GM12878 (cell line): ENCODE data around the gene OVOL3. TPM values are rescaled to one million over a fixed set of nuclear protein-coding genes. Genes with fewer than 3 reads are reported as not detected.

ENCODE experiments used
- ATAC-seq: fragments of 200-7000 bp; cut with Tn5 transposase; 3 replicates; pipeline ENCODE4 v1.9.1; 2020; ENCODE audit warnings: mild to moderate bottlenecking, moderate library complexity
- BruUV-seq: library from RNA; stranded (reverse); fragments of 400-500 nt; replicated peaks from 2 replicates; lab custom pipeline; 2021; lab: Mats Ljungman, UMichigan
- CTCF ChIA-PET: fragments of 300-600 bp; sonication (Branson Sonifier 250); formaldehyde crosslinking; extraction: SDS; loops from one replicate; lab custom pipeline; 2021; ENCODE audit warnings: inconsistent platforms; lab: Yijun Ruan, JAX
- POLR2A ChIA-PET: fragments of 350-600 bp; formaldehyde crosslinking; extraction: SDS; loops from one replicate; lab custom pipeline; 2021; ENCODE audit warnings: inconsistent platforms; lab: Charles Lee
- RAD21 ChIA-PET: fragments of 300-600 bp; sonication (Branson Sonifier 250); formaldehyde crosslinking; loops from one replicate; lab custom pipeline; 2023; ENCODE audit warnings: antibody characterized with exemption; ENCODE audit not compliant: unreplicated experiment; lab: Charles Lee
- SMC1A ChIA-PET: fragments of 300-600 bp; sonication (Branson Sonifier 250); formaldehyde crosslinking; loops from one replicate; lab custom pipeline; 2023; ENCODE audit not compliant: unreplicated experiment, uncharacterized antibody; lab: Charles Lee
- DNase-seq: peaks from one replicate; pipeline ENCODE4 v3.0.0-alpha.2; 2011; ENCODE audit warnings: low read depth, low spot score
- FAIRE-seq: peaks from 3 replicates; lab custom pipeline; 2011; peaks lifted over from hg19 to GRCh38; lab: Jason Lieb, UNC
- H2AFZ ChIP-seq: 2 replicates; pipeline ENCODE4 v1.6.0; 2011; ENCODE audit warnings: low read depth, low read length, control low read depth; ENCODE audit not compliant: control insufficient read depth
- H3K27ac ChIP-seq: 2 replicates; pipeline ENCODE4 v1.5.1; 2011; ENCODE audit warnings: control low read depth; ENCODE audit not compliant: control insufficient read depth, insufficient read depth
- H3K27me3 ChIP-seq, 2 experiments: replicated peaks in 1 of 2; 2 replicates each; pipeline versions ENCODE4 v1.6.0 to v1.6.1; 2011; ENCODE audit warnings: low read length in 1 of 2; ENCODE audit not compliant: control insufficient read depth in 2 of 2, insufficient read depth in 2 of 2
- H3K36me3 ChIP-seq, 2 experiments: 2 replicates each; pipeline ENCODE4 v1.5.1; 2011; ENCODE audit warnings: low read length in 1 of 2; ENCODE audit not compliant: control insufficient read depth in 2 of 2, insufficient read depth in 2 of 2
- H3K4me1 ChIP-seq: 2 replicates; pipeline ENCODE4 v1.6.1; 2011; ENCODE audit warnings: mild to moderate bottlenecking, low read length, moderate library complexity, mixed read lengths; ENCODE audit not compliant: control insufficient read depth, insufficient read depth
- H3K4me2 ChIP-seq: 2 replicates; pipeline ENCODE4 v1.6.0; 2011; ENCODE audit warnings: control low read depth; ENCODE audit not compliant: control insufficient read depth, insufficient read depth
- H3K4me3 ChIP-seq: fragments of 200-600 bp; sonication (generic); 2 replicates; pipeline ENCODE4 v1.5.1; 2016
- H3K79me2 ChIP-seq: 2 replicates; pipeline ENCODE4 v1.6.0; 2011; ENCODE audit warnings: low read length; ENCODE audit not compliant: control insufficient read depth, insufficient read depth
- H3K9ac ChIP-seq: 2 replicates; pipeline ENCODE4 v1.8.0; 2011; ENCODE audit warnings: low read length, control low read depth, mixed read lengths; ENCODE audit not compliant: control insufficient read depth, insufficient read depth
- H3K9me3 ChIP-seq: replicated peaks from 3 replicates; pipeline ENCODE4 v1.5.1; 2011; ENCODE audit warnings: mild to moderate bottlenecking, low read length; ENCODE audit not compliant: control insufficient read depth, insufficient read depth
- H4K20me1 ChIP-seq: 2 replicates; pipeline ENCODE4 v1.6.0; 2011; ENCODE audit not compliant: control insufficient read depth, insufficient read depth
- CBFB ChIP-seq: IDR thresholded peaks from 2 replicates; pipeline ENCODE4 v1.6.1; 2016; ENCODE audit warnings: antibody characterized with exemption, low read depth
- CEBPB ChIP-seq, 2 experiments: fragments of 150-350 bp in 1 of 2; IDR thresholded peaks; 2 replicates each; pipeline ENCODE4 v1.6.1; 2012 to 2014; ENCODE audit warnings: low read depth in 2 of 2, low read length in 2 of 2, borderline replicate concordance in 1 of 2, inconsistent platforms in 1 of 2
- CTCF ChIP-seq, 3 experiments: IDR thresholded peaks in 2 of 3; conservative IDR thresholded peaks in 1 of 3; 2 replicates each; pipeline ENCODE4 v1.5.1; 2011; ENCODE audit warnings: low read depth in 3 of 3, low read length in 3 of 3, mild to moderate bottlenecking in 3 of 3, control low read depth in 2 of 3, moderate library complexity in 2 of 3, inconsistent platforms in 1 of 3, mixed read lengths in 1 of 3; ENCODE audit not compliant: control insufficient read depth in 2 of 3, insufficient read depth in 1 of 3; ENCODE audit errors: extremely low read depth in 1 of 3
- IRF3 ChIP-seq: fragments of 450-650 bp; IDR thresholded peaks from 2 replicates; pipeline ENCODE4 v1.6.1; 2014; ENCODE audit warnings: mild to moderate bottlenecking
- IRF4 ChIP-seq: IDR thresholded peaks from 2 replicates; pipeline ENCODE4 v1.6.1; 2011; ENCODE audit warnings: low read depth, low read length
- MEF2B ChIP-seq: fragments of 450-650 bp; IDR thresholded peaks from 2 replicates; pipeline ENCODE4 v1.6.1; 2018; ENCODE audit warnings: mild to moderate bottlenecking, moderate library complexity; ENCODE audit not compliant: partially characterized antibody, poor library complexity, severe bottlenecking
- MTA3 ChIP-seq: IDR thresholded peaks from 2 replicates; pipeline ENCODE4 v1.6.1; 2012; ENCODE audit warnings: low read length, inconsistent platforms, borderline replicate concordance
- NFXL1 ChIP-seq: fragments of 450-650 bp; IDR thresholded peaks from 2 replicates; pipeline ENCODE4 v1.6.1; 2017; ENCODE audit warnings: antibody characterized with exemption, mild to moderate bottlenecking, borderline replicate concordance
- PML ChIP-seq: IDR thresholded peaks from 2 replicates; pipeline ENCODE4 v1.6.1; 2012; ENCODE audit warnings: low read length, inconsistent platforms
- RELA ChIP-seq: fragments of 450-650 bp; IDR thresholded peaks from 2 replicates; pipeline ENCODE4 v1.8.0; 2014; ENCODE audit warnings: borderline replicate concordance; ENCODE audit not compliant: partially characterized antibody
- SMAD1 ChIP-seq: fragments of 450-650 bp; IDR thresholded peaks from 2 replicates; pipeline ENCODE4 v1.6.1; 2018; ENCODE audit warnings: mild to moderate bottlenecking, low read depth; ENCODE audit not compliant: partially characterized antibody
- SPI1 ChIP-seq: IDR thresholded peaks from 2 replicates; pipeline ENCODE4 v1.6.1; 2011; ENCODE audit warnings: low read depth, mild to moderate bottlenecking, low read length, moderate library complexity, borderline replicate concordance; ENCODE audit not compliant: insufficient read depth
- SREBF2 ChIP-seq: IDR thresholded peaks from 2 replicates; pipeline ENCODE4 v1.6.1; 2012; ENCODE audit warnings: mild to moderate bottlenecking, low read length
- TAF1 ChIP-seq: IDR thresholded peaks from 2 replicates; pipeline ENCODE4 v1.6.1; 2011; ENCODE audit warnings: mild to moderate bottlenecking, low read depth, low read length, borderline replicate concordance
- WRNIP1 ChIP-seq: IDR thresholded peaks from 2 replicates; pipeline ENCODE4 v1.6.1; 2011; ENCODE audit warnings: low read depth, low read length, improper control_type of control experiment, borderline replicate concordance
- ZBTB11 ChIP-seq: fragments of 450-650 bp; formaldehyde crosslinking; IDR thresholded peaks from 2 replicates; pipeline ENCODE4 v1.5.0; 2022; ENCODE audit warnings: mild to moderate bottlenecking, missing genetic modification characterization
- WGBS: methylation state at CpG from one replicate; pipeline ENCODE4 v1.1.6; 2016; ENCODE audit warnings: low lambda C conversion rate; ENCODE audit not compliant: insufficient replicate concordance, insufficient coverage; ENCODE audit errors: missing lambda C conversion rate; 5-methylcytosine and 5-hydroxymethylcytosine counted together
- in situ Hi-C: fragments of 300-500 bp; cut with MboI; formaldehyde crosslinking; loops from 9 replicates; pipeline ENCODE4 v1.14.3; 2018; ENCODE audit warnings: mixed read lengths
- intact Hi-C: fragments of 100-400 bp; cut with micrococcal nuclease; formaldehyde crosslinking; loops from one replicate; pipeline ENCODE4 v1.14.2; 2022; ENCODE audit not compliant: unreplicated experiment
- polyA plus RNA-seq, 11 experiments: library from polyadenylated mRNA; depleted of rRNA in 4 of 11; unstranded in 6 of 11; stranded (reverse) in 5 of 11; fragments of >200 nt; fragmentation: Nextera tagmentation in 4 of 11; fragmentation: Illumina TruSeq in 1 of 11; extraction: Ambion mirVana in 4 of 11; extraction: Trizol in 1 of 11; gene quantifications; 1 replicate in 1 of 11; 2 replicates in 10 of 11; pipeline versions ENCODE4 v1.2.1 to v1.2.3, GENCODE V29; 2011 to 2016; ENCODE audit warnings: inconsistent platforms in 2 of 11, missing spikeins in 2 of 11, low read depth in 1 of 11
- total RNA-seq, 4 experiments: library from RNA; depleted of rRNA in 3 of 4; stranded (reverse); fragments of >200 nt in 3 of 4; fragmentation: Illumina TruSeq in 1 of 4; extraction: Trizol in 1 of 4; gene quantifications; 2 replicates each; pipeline versions ENCODE4 v1.2.1 to v1.2.3, GENCODE V29; 2013 to 2021

OVOL3 gene
- total and polyA plus RNA-seq, 10 of the 15 experiments (the other 5 are each of a cell fraction or from before 2014, with no cell fraction given) = 0.43 TPM; not detected in 9

- TF ChIP-seq ZBTB11 (no peak), SPI1 (no peak), MTA3 (no peak), RELA (no peak), CBFB (0 out of 2 replicates have a peak, but pooled peaks have one; percentile 51), MEF2B (peak; percentile 45), PML (no peak), IRF4 (no peak), IRF3 (no peak)
- TF ChIP-seq, all 136 proteins: peak for 10
These were observed 17.7 kb upstream of the OVOL3 start (continued) for GRCh38 chr19:36093146-36093662.

- WGBS = 65% methylated on average over 6 of the region's 6 CpGs
- H3K79me2 ChIP-seq = no peaks in the 10 kb centered on the region
- peaks cover 13% of the 10 kb centered on the region for H3K4me1 ChIP-seq
- POLR2A ChIA-PET = no interaction called here
- H4K20me1 ChIP-seq = no peaks in the 10 kb centered on the region
- CTCF ChIA-PET = no interaction called here
- in situ Hi-C loops (no loop called here), intact Hi-C loops (no loop called here)
- SMC1A ChIA-PET = no interaction called here
- H3K4me2 ChIP-seq = no peak overlapping the region
- BruUV-seq = no TSS peak
- H3K9ac ChIP-seq = no peak overlapping the region
- DNase-seq = no peak
- H3K9me3 ChIP-seq = no peaks in the 10 kb centered on the region
- RAD21 ChIA-PET = no interaction called here
- no peak for ATAC-seq
- no peaks in the 10 kb centered on the region for H3K27me3 ChIP-seq
- H3K4me3 ChIP-seq = no peak overlapping the region
- H3K27ac ChIP-seq = no peak overlapping the region
- H3K36me3 ChIP-seq = peaks cover 0 to 28% of the 10 kb centered on the region in 2 experiments
- H2AFZ ChIP-seq = no peak overlapping the region; the same call in 1 of the 2 replicates
- FAIRE-seq = peak; percentile 47
- no peak for TF ChIP-seq SMAD1
- TF ChIP-seq CEBPB (IDR thresholded peaks at IDR 0.05; ENCODE audit: borderline replicate concordance in 1 of 2, low read depth in 2 of 2, low read length in 2 of 2) = no peak
- no peak for TF ChIP-seq NFXL1
- TF ChIP-seq CBFB = no peak
- TF ChIP-seq CTCF (IDR thresholded peaks at IDR 0.05 in 2 of 3, conservative IDR thresholded peaks at IDR 0.05 in 1 of 3; ENCODE audit: control insufficient read depth in 2 of 3, extremely low read depth in 1 of 3, insufficient read depth in 1 of 3, low read depth in 3 of 3, low read length in 3 of 3) = no peak
- TF ChIP-seq SREBF2 = no peak
- no peak for TF ChIP-seq TAF1
- no peak for TF ChIP-seq WRNIP1
These were observed 17.3 kb upstream of the OVOL3 start for GRCh38 chr19:36093687-36094086.
